Esophagus mucosa (tissue), 1 donor: ENCODE results near the gene CACFD1. TPM values are rescaled to one million over a fixed set of nuclear protein-coding genes. Genes with fewer than 3 reads are reported as not detected.
"Not testable (repeated sequence)": the region's sequence is repeated elsewhere in the genome, so short reads cannot be mapped to it uniquely, and the experiment has no call there.

ENCODE experiments used
- ATAC-seq: fragments of 200-7000 bp; cut with Tn5 transposase; one replicate; pipeline ENCODE4 v1.9.1; 2020
- total RNA-seq: library from RNA; stranded (reverse); gene quantifications from one replicate; pipeline ENCODE4 v1.2.4, GENCODE V29; 2023
- donor health status: DM: yes; HTN: yes; CAD: no.

The CACFD1 gene
- total RNA-seq, 1 donor from 2014 or later, result 7.4 TPM

DNA sequence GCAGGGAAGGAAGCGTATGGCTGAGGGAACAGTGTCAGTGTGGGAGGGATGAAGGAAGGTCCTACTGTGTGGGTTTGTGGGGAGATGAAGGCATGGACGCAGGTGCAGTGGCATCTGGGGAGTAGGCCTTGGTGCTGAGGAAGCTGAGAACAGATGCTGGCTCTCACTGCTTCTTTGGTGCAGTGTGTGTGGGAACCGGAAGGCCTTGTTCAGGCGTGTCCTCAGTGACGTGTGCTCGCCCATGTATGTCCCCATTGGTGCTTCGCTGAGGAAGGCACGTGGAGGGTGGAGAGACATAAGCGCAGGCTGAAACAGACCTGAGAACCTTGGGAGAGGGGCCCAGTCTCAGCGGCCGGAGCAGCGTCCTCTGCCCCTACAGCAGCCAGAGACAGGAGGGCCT, 18.9 kb upstream of the CACFD1 start:
- ATAC-seq, result peak; percentile 66

DNA sequence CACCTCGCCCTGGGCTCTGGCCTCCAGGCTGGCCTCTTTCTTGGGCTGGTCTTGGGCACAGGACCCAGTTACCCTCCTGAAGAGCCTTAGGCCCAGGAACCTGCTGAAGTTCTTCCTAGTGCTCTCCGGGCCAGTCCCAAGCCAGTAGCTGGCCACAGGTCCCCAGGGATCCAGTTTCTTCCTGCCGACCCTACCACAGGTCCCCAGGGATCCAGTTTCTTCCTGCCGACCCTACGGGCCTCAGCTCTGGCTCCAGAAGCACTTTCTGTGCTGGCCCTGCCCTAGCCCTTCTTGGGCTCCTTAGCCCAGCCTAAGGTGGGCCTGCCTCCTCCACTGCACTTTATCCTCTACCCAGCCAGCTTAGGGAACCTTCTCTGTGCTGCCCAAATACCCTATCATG, 18.2 kb upstream of the CACFD1 start:
- no peak for ATAC-seq

DNA sequence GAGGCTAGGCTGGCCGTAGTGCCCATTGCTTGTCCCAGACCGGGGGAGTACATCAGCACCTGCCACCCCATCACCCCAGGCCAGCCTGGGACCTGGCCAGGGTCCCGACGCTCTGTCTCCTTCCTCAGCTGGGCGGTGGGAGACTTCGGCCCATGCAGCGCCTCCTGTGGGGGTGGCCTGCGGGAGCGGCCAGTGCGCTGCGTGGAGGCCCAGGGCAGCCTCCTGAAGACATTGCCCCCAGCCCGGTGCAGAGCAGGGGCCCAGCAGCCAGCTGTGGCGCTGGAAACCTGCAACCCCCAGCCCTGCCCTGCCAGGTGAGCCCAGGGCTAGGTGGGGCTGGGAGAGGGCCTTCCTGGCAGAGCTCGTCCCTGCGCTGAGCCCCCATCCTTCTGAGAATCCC, 16.5 kb upstream of the CACFD1 start:
- ATAC-seq, result no peak

DNA sequence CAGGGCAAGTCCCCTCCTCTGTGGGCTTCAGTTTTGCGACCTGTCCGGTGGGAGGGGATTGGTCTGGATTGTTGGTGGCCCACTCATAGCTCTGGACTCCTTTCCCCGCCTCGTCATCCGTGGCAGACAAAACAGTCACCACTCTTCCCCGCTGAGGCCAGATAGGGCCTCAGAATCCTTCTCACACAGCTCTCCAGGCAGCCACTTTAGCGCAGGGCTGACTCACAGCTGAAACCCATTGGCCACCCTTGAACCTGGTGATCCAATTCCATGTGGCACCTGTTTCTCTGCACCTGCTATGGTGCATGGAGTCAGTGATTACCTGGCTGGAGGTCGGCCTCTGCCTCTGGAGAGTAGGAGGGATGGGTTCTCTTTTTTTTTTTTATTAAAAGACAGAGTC, 15.8 kb upstream of the CACFD1 start:
- ATAC-seq, result no peak

DNA sequence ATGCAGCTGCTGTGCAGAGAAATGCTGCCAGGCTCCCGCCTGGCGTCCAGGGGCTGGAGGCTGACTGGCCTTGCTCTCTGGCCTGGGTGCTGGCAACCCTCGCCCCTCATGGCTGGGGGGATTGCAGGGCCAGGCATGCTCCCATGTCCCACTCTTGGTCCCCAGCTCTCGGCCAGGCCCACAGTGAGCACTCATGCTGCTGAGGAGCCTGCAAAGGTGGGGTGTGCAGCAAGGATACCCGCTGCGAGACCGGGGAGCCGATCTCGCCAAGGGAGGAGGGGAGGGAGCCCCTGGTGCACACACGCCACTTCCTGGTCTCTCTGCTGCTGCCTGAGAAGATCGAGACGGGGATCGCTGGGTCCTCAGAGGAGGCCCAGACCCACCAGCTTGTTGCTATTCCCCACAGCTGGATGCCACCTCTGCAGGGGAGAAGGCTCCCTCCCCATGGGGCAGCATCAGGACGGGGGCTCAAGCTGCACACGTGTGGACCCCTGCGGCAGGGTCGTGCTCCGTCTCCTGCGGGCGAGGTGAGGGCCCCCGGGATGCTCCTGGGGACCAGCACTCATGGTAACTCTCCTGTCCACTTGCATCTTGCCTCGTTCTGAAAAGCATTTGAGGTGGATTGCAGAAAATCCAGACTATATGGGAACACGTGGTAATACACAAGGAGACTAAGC, 14.3 kb upstream of the CACFD1 start:
- ATAC-seq, result no peak

GRCh38 chr9:133448487-133448972, 11.2 kb upstream of the CACFD1 start:
- ATAC-seq, result peak; percentile 4

DNA sequence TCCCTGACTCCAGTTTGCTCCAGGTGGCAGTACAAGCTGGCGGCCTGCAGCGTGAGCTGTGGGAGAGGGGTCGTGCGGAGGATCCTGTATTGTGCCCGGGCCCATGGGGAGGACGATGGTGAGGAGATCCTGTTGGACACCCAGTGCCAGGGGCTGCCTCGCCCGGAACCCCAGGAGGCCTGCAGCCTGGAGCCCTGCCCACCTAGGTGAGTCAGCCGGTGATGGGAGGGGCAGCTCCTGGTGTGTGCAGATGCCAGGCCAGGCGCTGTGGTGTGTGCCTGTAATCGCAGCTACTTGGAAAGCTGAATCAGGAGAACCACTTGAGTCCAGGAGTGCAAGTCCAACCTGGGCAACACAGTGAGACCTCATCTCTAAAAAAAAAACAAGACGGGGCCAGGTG, 10.0 kb upstream of the CACFD1 start:
- peak; percentile 90 for ATAC-seq

GRCh38 chr9:133451865-133452264, 7.9 kb upstream of the CACFD1 start:
- not testable (repeated sequence) for ATAC-seq

DNA sequence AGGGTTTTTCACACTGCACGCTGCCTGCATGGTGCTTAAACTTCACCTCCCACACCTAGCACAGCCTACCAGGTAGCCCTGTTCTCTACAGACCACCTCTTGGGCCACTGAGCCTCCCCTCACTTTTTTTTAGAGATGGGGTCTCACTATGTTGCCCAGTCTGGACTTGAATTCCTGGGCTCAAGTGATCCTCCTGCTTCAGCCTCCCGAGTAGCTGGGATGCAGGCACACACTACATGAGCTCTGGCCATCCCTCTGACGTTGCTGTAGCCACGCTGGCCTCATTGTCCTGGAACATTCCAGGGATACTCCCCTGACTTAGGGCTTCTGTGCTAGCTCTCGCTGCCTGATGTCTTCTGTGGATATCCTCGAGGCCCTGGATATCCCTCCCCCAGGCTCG, 7.2 kb upstream of the CACFD1 start:
- no peak for ATAC-seq

DNA sequence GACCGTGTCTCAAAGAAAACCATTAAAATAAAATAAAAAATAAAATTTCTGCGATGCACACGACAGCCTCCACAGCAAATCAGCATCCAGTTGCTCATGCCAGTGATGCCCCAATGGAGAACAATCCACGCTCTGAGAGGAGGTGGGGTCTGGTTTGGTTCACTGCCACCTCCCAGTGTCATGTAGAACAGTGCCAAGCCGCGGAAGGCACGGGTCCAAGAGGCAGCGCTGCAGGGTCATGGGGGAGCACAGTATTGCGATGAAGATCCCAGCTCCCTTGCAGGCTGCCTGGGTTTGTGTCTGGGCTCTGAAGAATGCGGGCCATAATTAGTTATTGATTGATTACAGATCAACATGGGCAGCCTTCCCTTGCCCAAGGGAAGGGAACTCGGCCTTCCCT, 6.1 kb upstream of the CACFD1 start:
- ATAC-seq, result no peak

DNA sequence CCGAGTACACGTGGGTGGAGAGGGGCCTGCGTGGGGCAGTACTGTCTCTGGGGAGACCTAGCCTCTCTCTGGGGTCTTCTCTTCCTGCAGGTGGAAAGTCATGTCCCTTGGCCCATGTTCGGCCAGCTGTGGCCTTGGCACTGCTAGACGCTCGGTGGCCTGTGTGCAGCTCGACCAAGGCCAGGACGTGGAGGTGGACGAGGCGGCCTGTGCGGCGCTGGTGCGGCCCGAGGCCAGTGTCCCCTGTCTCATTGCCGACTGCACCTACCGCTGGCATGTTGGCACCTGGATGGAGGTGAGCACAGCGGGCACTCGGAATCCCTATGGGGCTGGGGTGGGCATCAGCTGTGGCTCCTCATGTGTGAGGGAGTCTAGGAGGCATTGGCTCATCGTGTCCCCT, 5.5 kb upstream of the CACFD1 start:
- no peak for ATAC-seq

- no peak for ATAC-seq
Measured at GRCh38 chr9:133454943-133455673, 4.7 kb upstream of the CACFD1 start.

GRCh38 chr9:133455936-133456335, 3.8 kb upstream of the CACFD1 start:
- no peak for ATAC-seq

DNA sequence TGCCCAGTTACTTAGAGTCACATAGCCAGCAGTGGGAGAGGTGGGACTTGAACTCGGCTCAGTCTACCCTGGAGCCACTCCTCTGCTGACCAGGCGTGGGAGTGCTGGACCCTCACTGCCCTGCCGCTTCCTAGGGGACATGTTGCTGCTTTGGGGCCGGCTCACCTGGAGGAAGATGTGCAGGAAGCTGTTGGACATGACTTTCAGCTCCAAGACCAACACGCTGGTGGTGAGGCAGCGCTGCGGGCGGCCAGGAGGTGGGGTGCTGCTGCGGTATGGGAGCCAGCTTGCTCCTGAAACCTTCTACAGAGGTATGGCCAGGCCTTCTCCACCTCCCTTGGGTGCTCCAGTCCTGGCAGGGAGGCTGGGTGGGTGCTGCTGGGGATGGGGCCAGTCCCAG, 3.4 kb upstream of the CACFD1 start:
- no peak for ATAC-seq

- no peak for ATAC-seq
Measured at GRCh38 chr9:133457233-133457632, 2.5 kb upstream of the CACFD1 start.

- ATAC-seq, result no peak
Measured at GRCh38 chr9:133457748-133458147, 2.0 kb upstream of the CACFD1 start.

GRCh38 chr9:133458643-133459312, 1.0 kb upstream of the CACFD1 start:
- no peak for ATAC-seq

DNA sequence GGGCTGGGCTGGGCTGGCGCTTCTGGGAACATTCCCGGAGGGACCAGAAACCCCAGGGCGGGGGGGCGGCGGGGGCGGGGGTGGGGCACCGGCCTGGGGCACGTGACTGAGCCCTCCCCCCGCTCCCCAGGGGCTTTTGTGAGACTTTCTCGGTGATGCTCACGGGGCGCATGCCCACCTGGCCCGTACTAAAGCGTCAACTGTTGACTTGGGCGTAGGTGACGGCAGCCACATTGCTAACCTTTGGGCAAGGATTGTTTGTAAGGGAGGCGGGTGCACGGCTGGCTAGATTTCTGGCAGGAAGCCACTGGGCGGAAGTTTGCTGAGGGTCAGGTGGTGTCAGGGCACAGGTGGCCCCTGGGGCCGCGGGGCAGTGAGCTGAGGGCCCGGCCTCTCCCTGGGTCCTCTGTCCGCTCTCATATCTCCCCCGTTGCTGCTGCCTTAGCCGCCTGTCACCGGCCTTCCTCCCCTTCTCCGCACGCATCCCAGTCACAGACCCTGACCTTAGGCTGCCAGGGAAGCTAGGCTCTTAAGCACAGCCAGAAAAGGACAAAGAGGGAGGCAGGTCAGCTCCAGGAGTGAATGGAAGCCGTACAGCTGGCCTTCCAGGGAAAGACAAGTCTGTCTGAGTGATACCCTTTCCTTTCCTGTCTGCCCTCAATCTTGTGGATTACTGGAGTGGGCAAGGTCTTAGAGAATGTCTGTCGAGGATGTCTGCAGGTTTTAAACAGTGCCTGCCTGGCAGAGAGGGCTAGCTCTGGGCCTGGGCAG, 812 bp downstream of the CACFD1 start:
- ATAC-seq, result peak; percentile 10

- ATAC-seq, result no peak
Measured at GRCh38 chr9:133461975-133462374, 2.2 kb downstream of the CACFD1 start.

- ATAC-seq, result no peak
Measured at GRCh38 chr9:133463234-133463863, 3.6 kb downstream of the CACFD1 start.

GRCh38 chr9:133463864-133464615, 4.3 kb downstream of the CACFD1 start:
- no peak for ATAC-seq

GRCh38 chr9:133464638-133465037, 4.9 kb downstream of the CACFD1 start:
- no peak for ATAC-seq
